WTC11 (cell line): ENCODE data around the gene SSH2. TPM values are rescaled to one million over a fixed set of nuclear protein-coding genes. Genes with fewer than 3 reads are reported as not detected.

Source experiments
- ATAC-seq: fragments of 200-7000 bp; cut with Tn5 transposase; 2 replicates; pipeline ENCODE4 v1.10.0; 2021; ENCODE audit warnings: mild to moderate bottlenecking, moderate library complexity
- CTCF ChIA-PET: fragments of 300-600 bp; sonication (Branson Sonifier 250); formaldehyde crosslinking; loops from one replicate; lab custom pipeline; 2021; ENCODE audit warnings: antibody characterized with exemption; lab: Charles Lee
- POLR2A ChIA-PET: fragments of 350-600 bp; sonication (Branson Sonifier 250); formaldehyde crosslinking; loops from one replicate; lab custom pipeline; 2021; ENCODE audit warnings: antibody characterized with exemption; lab: Charles Lee
- DNase-seq: peaks from one replicate; pipeline ENCODE4 v3.0.0; 2021; ENCODE audit warnings: low spot score
- H3K27ac Mint-ChIP-seq: 2 replicates; pipeline ENCODE4 v1.8.0; 2021; ENCODE audit warnings: mixed read lengths
- H3K27me3 Mint-ChIP-seq: 2 replicates; pipeline ENCODE4 v1.8.0; 2021; ENCODE audit warnings: low read depth, mild to moderate bottlenecking, moderate library complexity, mixed read lengths
- H3K36me3 Mint-ChIP-seq: 2 replicates; pipeline ENCODE4 v1.8.0; 2021; ENCODE audit warnings: mixed read lengths
- H3K4me1 Mint-ChIP-seq: 2 replicates; pipeline ENCODE4 v1.8.0; 2022; ENCODE audit warnings: mixed read lengths
- H3K4me3 Mint-ChIP-seq: 2 replicates; pipeline ENCODE4 v1.8.0; 2021; ENCODE audit warnings: mild to moderate bottlenecking, moderate library complexity, mixed read lengths
- H3K9me3 Mint-ChIP-seq: 2 replicates; pipeline ENCODE4 v1.8.0; 2021; ENCODE audit warnings: mixed read lengths
- ARID4B ChIP-seq: sonication (generic); formaldehyde crosslinking; IDR thresholded peaks from 2 replicates; pipeline ENCODE4 v1.8.0; 2023; ENCODE audit warnings: missing genetic modification reagents, mild to moderate bottlenecking, borderline replicate concordance
- ELF4 ChIP-seq: sonication (generic); formaldehyde crosslinking; IDR thresholded peaks from 2 replicates; pipeline ENCODE4 v1.8.1; 2022; ENCODE audit warnings: low read depth, mild to moderate bottlenecking, moderate library complexity, missing genetic modification reagents
- ETV6 ChIP-seq: sonication (generic); formaldehyde crosslinking; IDR thresholded peaks from 2 replicates; pipeline ENCODE4 v1.8.1; 2022; ENCODE audit warnings: mild to moderate bottlenecking, missing genetic modification reagents
- FOXK1 ChIP-seq: sonication (generic); formaldehyde crosslinking; IDR thresholded peaks from 2 replicates; pipeline ENCODE4 v1.8.0; 2022; ENCODE audit warnings: mild to moderate bottlenecking, moderate library complexity, missing genetic modification reagents
- GRHL2 ChIP-seq: fragments of 250-450 bp; sonication (Bioruptor Pico); IDR thresholded peaks from 2 replicates; pipeline ENCODE4 v1.8.0; 2022; ENCODE audit warnings: mild to moderate bottlenecking, moderate library complexity; ENCODE audit not compliant: insufficient replicate concordance, severe bottlenecking
- JUN ChIP-seq: sonication (generic); formaldehyde crosslinking; IDR thresholded peaks from 2 replicates; pipeline ENCODE4 v1.8.0; 2023; ENCODE audit warnings: mild to moderate bottlenecking, missing genetic modification reagents
- MAX ChIP-seq: sonication (generic); formaldehyde crosslinking; IDR thresholded peaks from 2 replicates; pipeline ENCODE4 v1.8.0; 2022; ENCODE audit warnings: mild to moderate bottlenecking, missing genetic modification reagents
- NFATC4 ChIP-seq: fragments of 250-450 bp; sonication (Bioruptor Pico); IDR thresholded peaks from 2 replicates; pipeline ENCODE4 v1.9.0; 2021; ENCODE audit warnings: mild to moderate bottlenecking
- NR1H2 ChIP-seq: sonication (generic); formaldehyde crosslinking; IDR thresholded peaks from 2 replicates; pipeline ENCODE4 v1.9.0; 2021; ENCODE audit warnings: mild to moderate bottlenecking, moderate library complexity, missing genetic modification reagents
- NR2C2 ChIP-seq: sonication (generic); formaldehyde crosslinking; IDR thresholded peaks from 2 replicates; pipeline ENCODE4 v1.8.0; 2022; ENCODE audit warnings: mild to moderate bottlenecking, missing genetic modification reagents
- SMAD3 ChIP-seq: sonication (generic); formaldehyde crosslinking; IDR thresholded peaks from 2 replicates; pipeline ENCODE4 v1.8.0; 2022; ENCODE audit warnings: missing genetic modification reagents, mild to moderate bottlenecking, borderline replicate concordance
- SOX15 ChIP-seq: fragments of 250-450 bp; sonication (Bioruptor Pico); IDR thresholded peaks from 2 replicates; pipeline ENCODE4 v1.9.0; 2021; ENCODE audit warnings: mild to moderate bottlenecking
- SP1 ChIP-seq: sonication (generic); formaldehyde crosslinking; conservative IDR thresholded peaks from 2 replicates; pipeline ENCODE4 v1.8.1; 2022; ENCODE audit warnings: missing genetic modification reagents
- USF2 ChIP-seq: sonication (generic); formaldehyde crosslinking; IDR thresholded peaks from 2 replicates; pipeline ENCODE4 v1.8.1; 2023; ENCODE audit warnings: mild to moderate bottlenecking, missing genetic modification reagents, moderate library complexity
- ZMAT4 ChIP-seq: fragments of 250-450 bp; sonication (Bioruptor Pico); IDR thresholded peaks from 2 replicates; pipeline ENCODE4 v1.9.0; 2021; ENCODE audit warnings: mild to moderate bottlenecking
- ZNF121 ChIP-seq: sonication (generic); formaldehyde crosslinking; IDR thresholded peaks from 2 replicates; pipeline ENCODE4 v1.8.0; 2023; ENCODE audit warnings: missing genetic modification reagents
- ZNF425 ChIP-seq: fragments of 250-450 bp; sonication (Bioruptor Pico); conservative IDR thresholded peaks from 2 replicates; pipeline ENCODE4 v1.9.0; 2021; ENCODE audit warnings: mild to moderate bottlenecking
- total RNA-seq: library from RNA; stranded (reverse); gene quantifications from 3 replicates; pipeline ENCODE4 v1.2.3, GENCODE V29; 2021
- TF ChIP-seq, protein P1 (sequence below): sonication (generic); formaldehyde crosslinking; conservative IDR thresholded peaks from 2 replicates; pipeline ENCODE4 v1.8.1; 2023; ENCODE audit warnings: mild to moderate bottlenecking, low read depth, missing genetic modification reagents, moderate library complexity
- TF ChIP-seq, protein P2 (sequence below): sonication (generic); formaldehyde crosslinking; IDR thresholded peaks from 2 replicates; pipeline ENCODE4 v1.8.1; 2023; ENCODE audit warnings: mild to moderate bottlenecking, missing genetic modification reagents, borderline replicate concordance
- TF ChIP-seq, protein P3 (sequence below): sonication (generic); formaldehyde crosslinking; IDR thresholded peaks from 2 replicates; pipeline ENCODE4 v1.8.1; 2023; ENCODE audit warnings: mild to moderate bottlenecking, moderate library complexity, missing genetic modification reagents

The SSH2 gene
- total RNA-seq, 1 experiment from 2014 or later: 14.3 TPM

GRCh38 chr17:29847118-29847517, 82.9 kb downstream of the SSH2 start:
- Mint-ChIP-seq H3K4me3 (no peak overlapping the region), H3K27ac (no peak overlapping the region), H3K27me3 (no peaks in the 10 kb centered on the region), H3K4me1 (peaks cover 16% of the 10 kb centered on the region), H3K9me3 (peaks cover 8% of the 10 kb centered on the region; the same call in 1 of the 2 replicates), H3K36me3 (no peaks in the 10 kb centered on the region)
- DNase-seq (no peak), ATAC-seq (no peak)
- POLR2A ChIA-PET: no interaction called here
- TF ChIP-seq GRHL2 (no peak), FOXK1 (CRISPR knock-in tag) (no peak), ARID4B (CRISPR knock-in tag) (no peak), JUN (CRISPR knock-in tag) (no peak), SP1 (CRISPR knock-in tag) (no peak), ZNF121 (CRISPR knock-in tag) (no peak), ZNF425 (CRISPR knock-in tag) (no peak), NR1H2 (CRISPR knock-in tag) (no peak), ZMAT4 (CRISPR knock-in tag) (no peak), NR2C2 (CRISPR knock-in tag) (no peak), MAX (CRISPR knock-in tag) (no peak), USF2 (CRISPR knock-in tag) (no peak), SOX15 (CRISPR knock-in tag) (no peak), SMAD3 (no peak), NFATC4 (CRISPR knock-in tag) (no peak), ETV6 (CRISPR knock-in tag) (no peak), ELF4 (CRISPR knock-in tag) (no peak)
- TF ChIP-seq, protein P1, sequence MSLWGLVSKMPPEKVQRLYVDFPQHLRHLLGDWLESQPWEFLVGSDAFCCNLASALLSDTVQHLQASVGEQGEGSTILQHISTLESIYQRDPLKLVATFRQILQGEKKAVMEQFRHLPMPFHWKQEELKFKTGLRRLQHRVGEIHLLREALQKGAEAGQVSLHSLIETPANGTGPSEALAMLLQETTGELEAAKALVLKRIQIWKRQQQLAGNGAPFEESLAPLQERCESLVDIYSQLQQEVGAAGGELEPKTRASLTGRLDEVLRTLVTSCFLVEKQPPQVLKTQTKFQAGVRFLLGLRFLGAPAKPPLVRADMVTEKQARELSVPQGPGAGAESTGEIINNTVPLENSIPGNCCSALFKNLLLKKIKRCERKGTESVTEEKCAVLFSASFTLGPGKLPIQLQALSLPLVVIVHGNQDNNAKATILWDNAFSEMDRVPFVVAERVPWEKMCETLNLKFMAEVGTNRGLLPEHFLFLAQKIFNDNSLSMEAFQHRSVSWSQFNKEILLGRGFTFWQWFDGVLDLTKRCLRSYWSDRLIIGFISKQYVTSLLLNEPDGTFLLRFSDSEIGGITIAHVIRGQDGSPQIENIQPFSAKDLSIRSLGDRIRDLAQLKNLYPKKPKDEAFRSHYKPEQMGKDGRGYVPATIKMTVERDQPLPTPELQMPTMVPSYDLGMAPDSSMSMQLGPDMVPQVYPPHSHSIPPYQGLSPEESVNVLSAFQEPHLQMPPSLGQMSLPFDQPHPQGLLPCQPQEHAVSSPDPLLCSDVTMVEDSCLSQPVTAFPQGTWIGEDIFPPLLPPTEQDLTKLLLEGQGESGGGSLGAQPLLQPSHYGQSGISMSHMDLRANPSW (CRISPR knock-in tag): no peak
- TF ChIP-seq, protein P2, sequence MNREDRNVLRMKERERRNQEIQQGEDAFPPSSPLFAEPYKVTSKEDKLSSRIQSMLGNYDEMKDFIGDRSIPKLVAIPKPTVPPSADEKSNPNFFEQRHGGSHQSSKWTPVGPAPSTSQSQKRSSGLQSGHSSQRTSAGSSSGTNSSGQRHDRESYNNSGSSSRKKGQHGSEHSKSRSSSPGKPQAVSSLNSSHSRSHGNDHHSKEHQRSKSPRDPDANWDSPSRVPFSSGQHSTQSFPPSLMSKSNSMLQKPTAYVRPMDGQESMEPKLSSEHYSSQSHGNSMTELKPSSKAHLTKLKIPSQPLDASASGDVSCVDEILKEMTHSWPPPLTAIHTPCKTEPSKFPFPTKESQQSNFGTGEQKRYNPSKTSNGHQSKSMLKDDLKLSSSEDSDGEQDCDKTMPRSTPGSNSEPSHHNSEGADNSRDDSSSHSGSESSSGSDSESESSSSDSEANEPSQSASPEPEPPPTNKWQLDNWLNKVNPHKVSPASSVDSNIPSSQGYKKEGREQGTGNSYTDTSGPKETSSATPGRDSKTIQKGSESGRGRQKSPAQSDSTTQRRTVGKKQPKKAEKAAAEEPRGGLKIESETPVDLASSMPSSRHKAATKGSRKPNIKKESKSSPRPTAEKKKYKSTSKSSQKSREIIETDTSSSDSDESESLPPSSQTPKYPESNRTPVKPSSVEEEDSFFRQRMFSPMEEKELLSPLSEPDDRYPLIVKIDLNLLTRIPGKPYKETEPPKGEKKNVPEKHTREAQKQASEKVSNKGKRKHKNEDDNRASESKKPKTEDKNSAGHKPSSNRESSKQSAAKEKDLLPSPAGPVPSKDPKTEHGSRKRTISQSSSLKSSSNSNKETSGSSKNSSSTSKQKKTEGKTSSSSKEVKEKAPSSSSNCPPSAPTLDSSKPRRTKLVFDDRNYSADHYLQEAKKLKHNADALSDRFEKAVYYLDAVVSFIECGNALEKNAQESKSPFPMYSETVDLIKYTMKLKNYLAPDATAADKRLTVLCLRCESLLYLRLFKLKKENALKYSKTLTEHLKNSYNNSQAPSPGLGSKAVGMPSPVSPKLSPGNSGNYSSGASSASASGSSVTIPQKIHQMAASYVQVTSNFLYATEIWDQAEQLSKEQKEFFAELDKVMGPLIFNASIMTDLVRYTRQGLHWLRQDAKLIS: no peak
- TF ChIP-seq, protein P3, sequence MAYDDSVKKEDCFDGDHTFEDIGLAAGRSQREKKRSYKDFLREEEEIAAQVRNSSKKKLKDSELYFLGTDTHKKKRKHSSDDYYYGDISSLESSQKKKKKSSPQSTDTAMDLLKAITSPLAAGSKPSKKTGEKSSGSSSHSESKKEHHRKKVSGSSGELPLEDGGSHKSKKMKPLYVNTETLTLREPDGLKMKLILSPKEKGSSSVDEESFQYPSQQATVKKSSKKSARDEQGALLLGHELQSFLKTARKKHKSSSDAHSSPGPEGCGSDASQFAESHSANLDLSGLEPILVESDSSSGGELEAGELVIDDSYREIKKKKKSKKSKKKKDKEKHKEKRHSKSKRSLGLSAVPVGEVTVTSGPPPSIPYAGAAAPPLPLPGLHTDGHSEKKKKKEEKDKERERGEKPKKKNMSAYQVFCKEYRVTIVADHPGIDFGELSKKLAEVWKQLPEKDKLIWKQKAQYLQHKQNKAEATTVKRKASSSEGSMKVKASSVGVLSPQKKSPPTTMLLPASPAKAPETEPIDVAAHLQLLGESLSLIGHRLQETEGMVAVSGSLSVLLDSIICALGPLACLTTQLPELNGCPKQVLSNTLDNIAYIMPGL: no peak
- CTCF ChIA-PET: interaction anchor here (1.0 kb wide), 1 partner anchor 84 kb away, joined by 4 read pairs; no protein-coding TSS in a partner anchor
